ENCODE measurements around the gene ARHGEF28.

DNA sequence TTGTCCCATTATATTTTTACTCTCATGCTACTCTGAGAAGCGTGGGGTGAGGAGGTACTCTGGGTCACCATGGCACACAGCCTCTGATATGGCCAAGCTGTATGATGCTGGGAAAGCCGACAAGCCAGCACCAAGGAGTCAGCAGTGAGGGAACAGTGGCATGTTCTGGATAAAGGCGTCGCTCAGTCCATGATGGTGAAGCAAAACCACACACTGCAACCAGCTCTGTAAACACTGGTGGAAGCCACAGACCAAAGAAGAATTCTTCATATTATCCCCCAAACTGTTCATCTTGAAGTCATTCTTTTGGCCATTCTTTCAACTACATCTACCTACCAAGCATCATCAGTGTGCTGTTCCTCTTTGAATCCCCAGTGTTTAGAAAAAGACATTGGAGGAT lies 264.6 kb downstream of the ARHGEF28 start:
- TF ChIP-seq POLR2A (IDR thresholded peaks at IDR 0.05) (no peak), POLR2AphosphoS5 (IDR thresholded peaks at IDR 0.05) (no peak), EP300 (IDR thresholded peaks at IDR 0.05; ENCODE audit: low read depth) (no peak)
- TF ChIP-seq, protein P1, sequence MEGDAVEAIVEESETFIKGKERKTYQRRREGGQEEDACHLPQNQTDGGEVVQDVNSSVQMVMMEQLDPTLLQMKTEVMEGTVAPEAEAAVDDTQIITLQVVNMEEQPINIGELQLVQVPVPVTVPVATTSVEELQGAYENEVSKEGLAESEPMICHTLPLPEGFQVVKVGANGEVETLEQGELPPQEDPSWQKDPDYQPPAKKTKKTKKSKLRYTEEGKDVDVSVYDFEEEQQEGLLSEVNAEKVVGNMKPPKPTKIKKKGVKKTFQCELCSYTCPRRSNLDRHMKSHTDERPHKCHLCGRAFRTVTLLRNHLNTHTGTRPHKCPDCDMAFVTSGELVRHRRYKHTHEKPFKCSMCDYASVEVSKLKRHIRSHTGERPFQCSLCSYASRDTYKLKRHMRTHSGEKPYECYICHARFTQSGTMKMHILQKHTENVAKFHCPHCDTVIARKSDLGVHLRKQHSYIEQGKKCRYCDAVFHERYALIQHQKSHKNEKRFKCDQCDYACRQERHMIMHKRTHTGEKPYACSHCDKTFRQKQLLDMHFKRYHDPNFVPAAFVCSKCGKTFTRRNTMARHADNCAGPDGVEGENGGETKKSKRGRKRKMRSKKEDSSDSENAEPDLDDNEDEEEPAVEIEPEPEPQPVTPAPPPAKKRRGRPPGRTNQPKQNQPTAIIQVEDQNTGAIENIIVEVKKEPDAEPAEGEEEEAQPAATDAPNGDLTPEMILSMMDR (IDR thresholded peaks at IDR 0.05), result no peak
